Thyroid gland (tissue), 4 donors: ENCODE data around the gene POU6F2. TPM values are rescaled to one million over a fixed set of nuclear protein-coding genes. Genes with fewer than 3 reads are reported as not detected.

Source experiments
- DNase-seq, 2 donors: peaks; one replicate each; pipeline ENCODE4 v3.0.0-alpha.2; 2019
- H3K27ac ChIP-seq, 3 donors: fragments of 200-600 bp; sonication (generic); 1 replicate in 2 of 3; 2 replicates in 1 of 3; pipeline ENCODE4 v1.5.1; 2016 to 2019; ENCODE audit warnings: mild to moderate bottlenecking in 1 of 3, moderate library complexity in 1 of 3
- H3K27me3 ChIP-seq: fragments of 200-600 bp; sonication (generic); one replicate; pipeline ENCODE4 v1.5.1; 2019
- H3K36me3 ChIP-seq, 2 donors: fragments of 200-600 bp; sonication (generic); one replicate each; pipeline ENCODE4 v1.5.1; 2016 to 2019
- H3K4me1 ChIP-seq, 2 donors: fragments of 200-600 bp; sonication (generic); one replicate each; pipeline ENCODE4 v1.5.1; 2017 to 2019
- H3K4me3 ChIP-seq, 3 donors: fragments of 200-600 bp; sonication (generic); replicated peaks in 1 of 3; 1 replicate in 2 of 3; 2 replicates in 1 of 3; pipeline ENCODE4 v1.5.1; 2016; ENCODE audit warnings: mild to moderate bottlenecking in 1 of 3
- H3K9me3 ChIP-seq: fragments of 200-600 bp; sonication (generic); one replicate; pipeline ENCODE4 v1.5.1; 2017
- CTCF ChIP-seq, 6 experiments: fragments of 200-600 bp in 3 of 6; fragments of 450-650 bp in 3 of 6; sonication (generic) in 3 of 6; IDR thresholded peaks; one replicate each; pipeline ENCODE4 v1.5.1; 2016 to 2019; ENCODE audit warnings: antibody characterized with exemption in 6 of 6, mild to moderate bottlenecking in 2 of 6, inconsistent platforms in 1 of 6, moderate library complexity in 1 of 6
- POLR2A ChIP-seq, 2 donors: fragments of 450-650 bp; IDR thresholded peaks; one replicate each; pipeline ENCODE4 v1.6.1; 2017; ENCODE audit warnings: antibody characterized with exemption in 2 of 2, mild to moderate bottlenecking in 2 of 2, moderate library complexity in 1 of 2
- WGBS, 2 donors: methylation state at CpG; one replicate each; pipeline ENCODE4 v1.1.5; 2017; 5-methylcytosine and 5-hydroxymethylcytosine counted together
- intact Hi-C: fragments of 100-400 bp; cut with DNase I; formaldehyde crosslinking; loops from one replicate; pipeline ENCODE4 v1.15.1; 2023
- total RNA-seq, 4 donors: library from RNA; depleted of rRNA; stranded (reverse); fragments of >200 nt; gene quantifications; one replicate each; pipeline ENCODE4 v1.2.3, GENCODE V29; 2016

POU6F2 gene
- total RNA-seq, 4 donors from 2014 or later = 0.33 TPM; not detected in 3

- Histone ChIP-seq H3K9me3 (no peaks in the 10 kb centered on the region), H3K36me3 (no peaks in the 10 kb centered on the region), H3K27ac (no peak overlapping the region), H3K4me3 (no peak overlapping the region), H3K4me1 (no peaks in the 10 kb centered on the region), H3K27me3 (no peaks in the 10 kb centered on the region)
- intact Hi-C loops = no loop called here
- 43 to 50% methylated on average over 2 of the region's 2 CpGs for WGBS, 2 donors
- TF ChIP-seq CTCF (IDR thresholded peaks at IDR 0.05) (no peak), POLR2A (IDR thresholded peaks at IDR 0.05) (no peak)
- DNase-seq = no peak
Measured at GRCh38 chr7:39212876-39213275, 235.2 kb downstream of the POU6F2 start.

GRCh38 chr7:39217783-39218182 is 240.1 kb downstream of the POU6F2 start:
- Histone ChIP-seq H3K9me3 (no peaks in the 10 kb centered on the region), H3K27ac (no peak overlapping the region), H3K4me1 (no peaks in the 10 kb centered on the region), H3K27me3 (no peaks in the 10 kb centered on the region), H3K4me3 (no peak overlapping the region), H3K36me3 (no peaks in the 10 kb centered on the region)
- 79 to 82% methylated on average over 3 of the region's 3 CpGs for WGBS, 2 donors
- TF ChIP-seq CTCF (IDR thresholded peaks at IDR 0.05) (no peak), POLR2A (IDR thresholded peaks at IDR 0.05) (no peak)
- DNase-seq = no peak
- intact Hi-C loops = no loop called here

GRCh38 chr7:39219869-39220268 is 242.2 kb downstream of the POU6F2 start:
- TF ChIP-seq CTCF (IDR thresholded peaks at IDR 0.05) = no peak
- no peak for TF ChIP-seq POLR2A (IDR thresholded peaks at IDR 0.05)

GRCh38 chr7:39221901-39222300 is 244.2 kb downstream of the POU6F2 start:
- Histone ChIP-seq H3K4me3 (no peak overlapping the region), H3K9me3 (no peaks in the 10 kb centered on the region), H3K4me1 (no peaks in the 10 kb centered on the region), H3K27me3 (no peaks in the 10 kb centered on the region), H3K36me3 (no peaks in the 10 kb centered on the region), H3K27ac (no peak overlapping the region)
- WGBS, 2 donors = 77 to 80% methylated on average over 1 of the region's 1 CpG
- intact Hi-C loops = no loop called here
- no peak for DNase-seq
- TF ChIP-seq POLR2A (IDR thresholded peaks at IDR 0.05) = no peak
- TF ChIP-seq CTCF (IDR thresholded peaks at IDR 0.05) = no peak

More at GRCh38 chr7:39219869-39220268, 242.2 kb downstream of the POU6F2 start:
- 86 to 89% methylated on average over 4 of the region's 4 CpGs for WGBS, 2 donors
- H3K36me3 ChIP-seq = no peaks in the 10 kb centered on the region
- intact Hi-C loops = no loop called here
- no peak overlapping the region for H3K4me3 ChIP-seq
- no peaks in the 10 kb centered on the region for H3K27me3 ChIP-seq
- H3K9me3 ChIP-seq = no peaks in the 10 kb centered on the region
- no peaks in the 10 kb centered on the region for H3K4me1 ChIP-seq
- DNase-seq = no peak
- H3K27ac ChIP-seq = no peak overlapping the region

GRCh38 chr7:39228946-39229345 is 251.2 kb downstream of the POU6F2 start:
- no peak overlapping the region for H3K27ac ChIP-seq
- whole genome bisulfite sequencing, 2 donors = 26 to 32% methylated on average over 3 of the region's 3 CpGs
- H3K9me3 ChIP-seq = no peaks in the 10 kb centered on the region
- no peaks in the 10 kb centered on the region for H3K27me3 ChIP-seq
- TF ChIP-seq CTCF (IDR thresholded peaks at IDR 0.05) (no peak), POLR2A (IDR thresholded peaks at IDR 0.05) (no peak)
- intact Hi-C loops = no loop called here
- no peaks in the 10 kb centered on the region for H3K4me1 ChIP-seq
- DNase-seq = no peak
- no peak overlapping the region for H3K4me3 ChIP-seq
- no peaks in the 10 kb centered on the region for H3K36me3 ChIP-seq
